ENCODE data around the gene CABP7. TPM values are rescaled to one million over a fixed set of nuclear protein-coding genes. Genes with fewer than 3 reads are reported as not detected.

The CABP7 gene
- total RNA-seq, 1 donor from 2014 or later: not detected

- Histone ChIP-seq H3K4me1 (peaks cover 8% of the 10 kb centered on the region), H3K27ac (no peak overlapping the region), H3K4me3 (no peak overlapping the region), H3K9me3 (no peaks in the 10 kb centered on the region), H3K27me3 (no peaks in the 10 kb centered on the region), H3K36me3 (no peaks in the 10 kb centered on the region)
- TF ChIP-seq, protein P1, sequence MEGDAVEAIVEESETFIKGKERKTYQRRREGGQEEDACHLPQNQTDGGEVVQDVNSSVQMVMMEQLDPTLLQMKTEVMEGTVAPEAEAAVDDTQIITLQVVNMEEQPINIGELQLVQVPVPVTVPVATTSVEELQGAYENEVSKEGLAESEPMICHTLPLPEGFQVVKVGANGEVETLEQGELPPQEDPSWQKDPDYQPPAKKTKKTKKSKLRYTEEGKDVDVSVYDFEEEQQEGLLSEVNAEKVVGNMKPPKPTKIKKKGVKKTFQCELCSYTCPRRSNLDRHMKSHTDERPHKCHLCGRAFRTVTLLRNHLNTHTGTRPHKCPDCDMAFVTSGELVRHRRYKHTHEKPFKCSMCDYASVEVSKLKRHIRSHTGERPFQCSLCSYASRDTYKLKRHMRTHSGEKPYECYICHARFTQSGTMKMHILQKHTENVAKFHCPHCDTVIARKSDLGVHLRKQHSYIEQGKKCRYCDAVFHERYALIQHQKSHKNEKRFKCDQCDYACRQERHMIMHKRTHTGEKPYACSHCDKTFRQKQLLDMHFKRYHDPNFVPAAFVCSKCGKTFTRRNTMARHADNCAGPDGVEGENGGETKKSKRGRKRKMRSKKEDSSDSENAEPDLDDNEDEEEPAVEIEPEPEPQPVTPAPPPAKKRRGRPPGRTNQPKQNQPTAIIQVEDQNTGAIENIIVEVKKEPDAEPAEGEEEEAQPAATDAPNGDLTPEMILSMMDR (IDR thresholded peaks at IDR 0.05): no peak
- TF ChIP-seq POLR2A (IDR thresholded peaks at IDR 0.05) (no peak), POLR2AphosphoS5 (IDR thresholded peaks at IDR 0.05; ENCODE audit: insufficient read depth in 1 of 2, low read depth in 1 of 2) (no peak)
- no peak for DNase-seq (ENCODE audit: extremely low spot score in 2 of 2)
- intact Hi-C loops (cut with DNase I): no loop called here
Measured at GRCh38 chr22:29706486-29706885, 13.3 kb upstream of the CABP7 start.

DNA sequence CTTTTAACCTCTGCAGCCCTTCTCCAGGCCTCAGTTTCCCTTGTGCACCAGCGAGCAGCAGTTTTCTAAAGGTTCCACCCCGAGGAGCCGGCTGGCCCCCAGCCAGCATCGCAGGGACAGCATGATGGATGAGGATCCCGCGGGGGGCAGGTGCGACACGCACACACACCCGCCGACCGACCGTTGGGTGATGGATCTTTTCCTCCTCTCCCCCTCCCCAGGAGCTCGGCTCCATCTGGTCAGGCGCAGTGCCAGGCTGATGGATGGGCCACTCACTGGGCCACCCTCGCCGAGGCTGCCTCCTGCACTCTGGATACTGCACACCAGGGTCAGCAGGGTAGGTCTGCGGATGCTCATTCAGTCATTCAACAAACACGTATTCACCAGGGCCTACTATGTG lies 12.8 kb upstream of the CABP7 start:
- Histone ChIP-seq H3K4me3 (no peak overlapping the region), H3K27ac (no peak overlapping the region), H3K9me3 (no peaks in the 10 kb centered on the region), H3K27me3 (no peaks in the 10 kb centered on the region), H3K36me3 (no peaks in the 10 kb centered on the region), H3K4me1 (peaks cover 8% of the 10 kb centered on the region)
- TF ChIP-seq, protein P1 (IDR thresholded peaks at IDR 0.05): no peak
- no peak for TF ChIP-seq POLR2AphosphoS5 (IDR thresholded peaks at IDR 0.05; ENCODE audit: insufficient read depth in 1 of 2, low read depth in 1 of 2)
- no peak for TF ChIP-seq POLR2A (IDR thresholded peaks at IDR 0.05)
- intact Hi-C loops (cut with DNase I): no loop called here
- no peak for DNase-seq (ENCODE audit: extremely low spot score in 2 of 2)

DNA sequence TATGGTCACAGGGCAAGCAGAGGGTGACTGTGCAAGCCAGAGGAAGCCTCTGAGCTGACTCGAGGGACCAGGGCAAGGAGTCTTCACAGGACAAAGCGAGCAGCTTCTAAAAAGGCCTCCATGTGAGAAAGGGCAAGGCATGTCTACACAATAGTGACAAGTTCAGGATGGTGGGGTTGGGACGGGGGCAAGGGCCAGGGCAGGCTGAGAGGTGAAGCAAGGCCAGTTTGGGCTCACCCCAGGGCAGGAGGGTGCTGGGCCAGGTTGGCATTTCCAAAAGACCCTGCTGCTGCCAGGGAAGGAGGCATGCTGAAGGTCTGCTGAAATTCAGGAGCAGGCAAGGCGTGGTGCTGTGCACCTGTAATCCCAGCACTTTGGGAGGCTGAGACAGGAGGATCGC lies 12.3 kb upstream of the CABP7 start:
- peaks cover 8% of the 10 kb centered on the region for H3K4me1 ChIP-seq
- no peaks in the 10 kb centered on the region for H3K27me3 ChIP-seq
- TF ChIP-seq, protein P1 (IDR thresholded peaks at IDR 0.05): no peak
- TF ChIP-seq POLR2AphosphoS5 (IDR thresholded peaks at IDR 0.05; ENCODE audit: insufficient read depth in 1 of 2, low read depth in 1 of 2): no peak
- no peak for TF ChIP-seq POLR2A (IDR thresholded peaks at IDR 0.05)
- DNase-seq (ENCODE audit: extremely low spot score in 2 of 2): no peak
- intact Hi-C loops (cut with DNase I): no loop called here
- H3K36me3 ChIP-seq: no peaks in the 10 kb centered on the region
- no peak overlapping the region for H3K27ac ChIP-seq
- no peak overlapping the region for H3K4me3 ChIP-seq
- no peaks in the 10 kb centered on the region for H3K9me3 ChIP-seq

- Histone ChIP-seq H3K27ac (no peak overlapping the region), H3K4me3 (no peak overlapping the region), H3K27me3 (no peaks in the 10 kb centered on the region), H3K4me1 (no peaks in the 10 kb centered on the region), H3K9me3 (no peaks in the 10 kb centered on the region), H3K36me3 (no peaks in the 10 kb centered on the region)
- intact Hi-C loops (cut with DNase I): no loop called here
- no peak for DNase-seq (ENCODE audit: extremely low spot score in 2 of 2)
- TF ChIP-seq POLR2AphosphoS5 (IDR thresholded peaks at IDR 0.05; ENCODE audit: insufficient read depth in 1 of 2, low read depth in 1 of 2) (no peak), POLR2A (IDR thresholded peaks at IDR 0.05) (no peak)
- TF ChIP-seq, protein P1 (IDR thresholded peaks at IDR 0.05): no peak
Measured at GRCh38 chr22:29710193-29710592, 9.6 kb upstream of the CABP7 start.

DNA sequence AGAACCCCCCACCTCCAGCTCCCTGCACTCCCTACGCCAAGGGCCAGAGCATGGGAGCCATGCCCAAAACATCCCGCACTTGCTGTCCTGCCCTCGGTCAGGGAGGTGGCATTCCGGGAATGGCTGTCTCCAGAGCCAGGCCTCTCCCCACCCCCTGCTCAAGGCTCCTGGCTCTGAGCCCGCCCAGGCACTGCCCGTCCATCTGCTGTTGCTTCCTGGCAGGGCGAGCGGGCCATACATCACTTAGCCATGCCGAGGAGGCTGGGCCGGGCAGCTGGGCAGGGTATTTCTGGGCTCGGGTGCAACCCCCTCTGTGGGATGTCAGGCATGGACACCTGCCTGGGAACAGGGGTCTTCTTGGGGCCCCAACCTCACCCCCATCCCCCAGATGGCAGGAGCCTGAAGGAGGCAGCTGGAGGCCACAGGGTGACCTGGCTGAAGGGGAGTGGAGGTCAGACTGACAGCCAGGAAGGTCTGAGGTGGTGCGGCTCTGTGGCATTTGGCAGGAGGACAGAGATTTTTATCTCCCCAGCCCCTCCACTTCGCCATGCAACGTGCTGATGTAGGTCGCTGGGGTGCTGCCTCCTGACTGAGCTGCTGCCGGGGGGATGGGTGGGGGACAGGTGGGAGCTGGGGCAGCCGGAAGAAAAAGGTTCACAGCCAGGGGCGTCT lies 8.7 kb upstream of the CABP7 start:
- no peak for TF ChIP-seq POLR2AphosphoS5 (IDR thresholded peaks at IDR 0.05; ENCODE audit: insufficient read depth in 1 of 2, low read depth in 1 of 2)
- TF ChIP-seq, protein P1 (IDR thresholded peaks at IDR 0.05): no peak
- no peak for TF ChIP-seq POLR2A (IDR thresholded peaks at IDR 0.05)
- no peaks in the 10 kb centered on the region for H3K9me3 ChIP-seq
- H3K36me3 ChIP-seq: no peaks in the 10 kb centered on the region
- H3K27me3 ChIP-seq: no peaks in the 10 kb centered on the region
- no peak overlapping the region for H3K4me3 ChIP-seq
- no peaks in the 10 kb centered on the region for H3K4me1 ChIP-seq
- no peak overlapping the region for H3K27ac ChIP-seq
- intact Hi-C loops (cut with DNase I): no loop called here
- DNase-seq (ENCODE audit: extremely low spot score in 2 of 2): no peak

All from vagina (tissue), 2 donors.